ENCODE data around the gene CCL22.

CCL22 gene

DNA sequence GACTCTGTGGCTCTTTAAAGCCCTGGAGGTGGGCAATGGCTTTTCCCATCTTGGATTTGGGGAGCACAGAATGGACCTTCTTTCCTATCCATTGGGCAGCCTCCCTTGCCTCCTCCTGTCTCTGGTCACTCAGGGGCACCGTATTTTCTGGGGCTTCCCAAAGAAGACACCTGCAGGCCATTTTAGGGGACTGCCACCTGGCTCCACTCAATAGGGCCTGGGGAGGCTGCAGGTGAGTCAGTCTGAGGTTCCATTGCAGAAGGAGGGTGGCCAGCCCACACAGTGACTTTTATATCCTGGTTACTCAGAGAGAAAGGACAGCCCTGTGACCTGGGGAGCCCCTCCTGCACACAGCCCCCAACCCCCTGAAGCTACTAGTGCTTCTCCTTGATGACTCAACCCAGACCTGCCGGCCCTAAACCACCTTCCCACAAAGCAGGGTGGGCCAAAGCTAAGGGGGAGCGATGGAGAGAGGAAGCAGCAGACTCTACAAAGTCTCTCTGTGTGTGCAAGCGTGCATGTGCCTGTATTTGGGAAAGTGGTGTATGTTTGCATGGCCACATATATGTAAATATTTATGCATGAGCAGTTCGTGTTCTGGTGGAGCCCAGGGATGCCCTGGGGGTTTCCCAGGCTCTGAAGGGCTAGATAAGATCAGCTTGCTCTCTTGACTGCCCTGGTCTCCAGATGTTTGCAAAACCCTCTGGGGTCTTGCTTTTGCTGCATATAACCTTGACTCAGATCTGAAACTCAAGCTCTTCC, 18.7 kb downstream of the CCL22 start:
- no peak for FAIRE-seq

DNA sequence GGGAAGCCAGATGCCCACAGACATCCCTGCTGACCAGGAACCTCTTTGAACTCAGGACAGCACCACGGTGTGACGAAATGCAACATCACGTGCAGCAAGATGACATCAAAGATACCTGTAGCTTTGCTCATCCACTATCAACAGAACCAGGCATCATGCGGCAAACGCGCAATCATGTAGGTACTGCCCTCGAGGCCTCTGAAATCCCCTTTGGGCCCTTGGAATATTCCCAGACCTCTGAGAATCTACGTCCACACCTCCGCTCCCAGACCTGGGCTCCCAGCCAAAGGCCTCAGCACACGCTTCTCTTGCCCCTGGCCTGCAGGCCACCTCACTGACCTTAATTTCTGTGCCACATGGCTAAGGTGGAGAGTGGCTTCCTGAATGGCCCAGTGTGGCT, 21.0 kb downstream of the CCL22 start:
- FAIRE-seq = no peak

GRCh38 chr16:57380671-57381462, 22.3 kb downstream of the CCL22 start:
- no peak for FAIRE-seq

DNA sequence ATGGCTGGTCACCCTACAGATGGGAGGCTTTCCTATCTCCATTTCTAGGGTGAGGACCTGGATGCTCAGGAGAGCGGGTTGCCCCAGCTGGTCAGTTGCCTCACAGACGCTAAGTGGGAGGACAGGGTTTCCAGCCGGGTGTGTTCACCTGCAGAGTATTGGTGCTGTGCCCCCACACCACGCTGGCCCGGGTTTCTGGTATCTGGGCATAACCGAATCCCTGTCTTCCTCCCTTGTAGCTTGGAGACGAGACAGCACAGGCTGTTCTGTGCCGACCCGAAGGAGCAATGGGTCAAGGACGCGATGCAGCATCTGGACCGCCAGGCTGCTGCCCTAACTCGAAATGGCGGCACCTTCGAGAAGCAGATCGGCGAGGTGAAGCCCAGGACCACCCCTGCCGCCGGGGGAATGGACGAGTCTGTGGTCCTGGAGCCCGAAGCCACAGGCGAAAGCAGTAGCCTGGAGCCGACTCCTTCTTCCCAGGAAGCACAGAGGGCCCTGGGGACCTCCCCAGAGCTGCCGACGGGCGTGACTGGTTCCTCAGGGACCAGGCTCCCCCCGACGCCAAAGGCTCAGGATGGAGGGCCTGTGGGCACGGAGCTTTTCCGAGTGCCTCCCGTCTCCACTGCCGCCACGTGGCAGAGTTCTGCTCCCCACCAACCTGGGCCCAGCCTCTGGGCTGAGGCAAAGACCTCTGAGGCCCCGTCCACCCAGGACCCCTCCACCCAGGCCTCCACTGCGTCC, 23.4 kb downstream of the CCL22 start:
- FAIRE-seq = no peak

DNA sequence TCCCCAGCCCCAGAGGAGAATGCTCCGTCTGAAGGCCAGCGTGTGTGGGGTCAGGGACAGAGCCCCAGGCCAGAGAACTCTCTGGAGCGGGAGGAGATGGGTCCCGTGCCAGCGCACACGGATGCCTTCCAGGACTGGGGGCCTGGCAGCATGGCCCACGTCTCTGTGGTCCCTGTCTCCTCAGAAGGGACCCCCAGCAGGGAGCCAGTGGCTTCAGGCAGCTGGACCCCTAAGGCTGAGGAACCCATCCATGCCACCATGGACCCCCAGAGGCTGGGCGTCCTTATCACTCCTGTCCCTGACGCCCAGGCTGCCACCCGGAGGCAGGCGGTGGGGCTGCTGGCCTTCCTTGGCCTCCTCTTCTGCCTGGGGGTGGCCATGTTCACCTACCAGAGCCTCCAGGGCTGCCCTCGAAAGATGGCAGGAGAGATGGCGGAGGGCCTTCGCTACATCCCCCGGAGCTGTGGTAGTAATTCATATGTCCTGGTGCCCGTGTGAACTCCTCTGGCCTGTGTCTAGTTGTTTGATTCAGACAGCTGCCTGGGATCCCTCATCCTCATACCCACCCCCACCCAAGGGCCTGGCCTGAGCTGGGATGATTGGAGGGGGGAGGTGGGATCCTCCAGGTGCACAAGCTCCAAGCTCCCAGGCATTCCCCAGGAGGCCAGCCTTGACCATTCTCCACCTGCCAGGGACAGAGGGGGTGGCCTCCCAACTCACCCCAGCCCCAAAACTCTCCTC, 24.1 kb downstream of the CCL22 start:
- no peak for FAIRE-seq

DNA sequence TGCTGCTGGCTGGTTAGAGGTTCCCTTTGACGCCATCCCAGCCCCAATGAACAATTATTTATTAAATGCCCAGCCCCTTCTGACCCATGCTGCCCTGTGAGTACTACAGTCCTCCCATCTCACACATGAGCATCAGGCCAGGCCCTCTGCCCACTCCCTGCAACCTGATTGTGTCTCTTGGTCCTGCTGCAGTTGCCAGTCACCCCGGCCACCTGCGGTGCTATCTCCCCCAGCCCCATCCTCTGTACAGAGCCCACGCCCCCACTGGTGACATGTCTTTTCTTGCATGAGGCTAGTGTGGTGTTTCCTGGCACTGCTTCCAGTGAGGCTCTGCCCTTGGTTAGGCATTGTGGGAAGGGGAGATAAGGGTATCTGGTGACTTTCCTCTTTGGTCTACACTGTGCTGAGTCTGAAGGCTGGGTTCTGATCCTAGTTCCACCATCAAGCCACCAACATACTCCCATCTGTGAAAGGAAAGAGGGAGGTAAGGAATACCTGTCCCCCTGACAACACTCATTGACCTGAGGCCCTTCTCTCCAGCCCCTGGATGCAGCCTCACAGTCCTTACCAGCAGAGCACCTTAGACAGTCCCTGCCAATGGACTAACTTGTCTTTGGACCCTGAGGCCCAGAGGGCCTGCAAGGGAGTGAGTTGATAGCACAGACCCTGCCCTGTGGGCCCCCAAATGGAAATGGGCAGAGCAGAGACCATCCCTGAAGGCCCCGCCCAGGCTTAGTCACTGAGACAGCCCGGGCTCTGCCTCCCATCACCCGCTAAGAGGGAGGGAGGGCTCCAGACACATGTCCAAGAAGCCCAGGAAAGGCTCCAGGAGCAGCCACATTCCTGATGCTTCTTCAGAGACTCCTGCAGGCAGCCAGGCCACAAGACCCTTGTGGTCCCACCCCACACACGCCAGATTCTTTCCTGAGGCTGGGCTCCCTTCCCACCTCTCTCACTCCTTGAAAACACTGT, 25.0 kb downstream of the CCL22 start:
- FAIRE-seq = no peak

DNA sequence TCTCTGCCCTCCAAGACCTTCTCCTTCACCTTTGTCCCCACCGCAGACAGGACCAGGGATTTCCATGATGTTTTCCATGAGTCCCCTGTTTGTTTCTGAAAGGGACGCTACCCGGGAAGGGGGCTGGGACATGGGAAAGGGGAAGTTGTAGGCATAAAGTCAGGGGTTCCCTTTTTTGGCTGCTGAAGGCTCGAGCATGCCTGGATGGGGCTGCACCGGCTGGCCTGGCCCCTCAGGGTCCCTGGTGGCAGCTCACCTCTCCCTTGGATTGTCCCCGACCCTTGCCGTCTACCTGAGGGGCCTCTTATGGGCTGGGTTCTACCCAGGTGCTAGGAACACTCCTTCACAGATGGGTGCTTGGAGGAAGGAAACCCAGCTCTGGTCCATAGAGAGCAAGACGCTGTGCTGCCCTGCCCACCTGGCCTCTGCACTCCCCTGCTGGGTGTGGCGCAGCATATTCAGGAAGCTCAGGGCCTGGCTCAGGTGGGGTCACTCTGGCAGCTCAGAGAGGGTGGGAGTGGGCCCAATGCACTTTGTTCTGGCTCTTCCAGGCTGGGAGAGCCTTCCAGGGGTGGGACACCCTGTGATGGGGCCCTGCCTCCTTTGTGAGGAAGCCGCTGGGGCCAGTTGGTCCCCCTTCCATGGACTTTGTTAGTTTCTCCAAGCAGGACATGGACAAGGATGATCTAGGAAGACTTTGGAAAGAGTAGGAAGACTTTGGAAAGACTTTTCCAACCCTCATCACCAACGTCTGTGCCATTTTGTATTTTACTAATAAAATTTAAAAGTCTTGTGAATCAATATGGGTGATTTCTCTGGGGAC, 25.9 kb downstream of the CCL22 start:
- FAIRE-seq = no peak

- FAIRE-seq = no peak
Observed at GRCh38 chr16:57385083-57385482, 26.5 kb downstream of the CCL22 start.

DNA sequence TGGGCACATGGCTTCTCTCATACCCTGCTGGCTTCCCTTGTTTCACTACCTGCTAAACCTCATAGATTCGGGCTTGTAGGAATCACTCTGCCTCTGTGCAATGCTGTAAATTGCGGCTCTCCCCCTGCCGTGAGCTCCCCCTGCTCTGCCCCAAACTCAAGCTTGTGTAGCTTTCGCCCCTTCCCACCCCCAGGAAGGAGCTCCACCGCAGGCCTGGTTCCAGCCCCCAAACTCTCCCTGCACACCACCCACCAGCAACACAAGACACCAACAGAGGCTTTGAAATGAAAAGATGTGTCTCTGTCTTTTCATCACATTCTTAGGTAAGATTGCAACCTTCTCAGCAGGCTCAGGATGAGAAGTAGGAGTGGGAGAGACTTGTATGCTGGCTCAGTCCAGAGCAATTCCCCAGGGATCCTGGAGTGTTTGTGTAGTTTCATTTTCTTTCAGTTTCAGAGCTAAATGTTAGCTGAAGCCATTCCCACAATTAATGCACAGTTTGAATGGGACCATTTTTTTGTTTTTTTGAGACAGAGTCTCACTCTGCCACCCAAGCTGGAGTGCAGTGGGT, 27.9 kb downstream of the CCL22 start:
- no peak for FAIRE-seq

- no peak for FAIRE-seq
Observed at GRCh38 chr16:57387598-57388354, 29.2 kb downstream of the CCL22 start.

- FAIRE-seq = no peak
Observed at GRCh38 chr16:57388359-57389086, 29.9 kb downstream of the CCL22 start.

GRCh38 chr16:57389087-57389468, 30.5 kb downstream of the CCL22 start:
- no peak for FAIRE-seq

- FAIRE-seq = no peak
Observed at GRCh38 chr16:57390636-57391295, 32.2 kb downstream of the CCL22 start.

- FAIRE-seq = no peak
Observed at GRCh38 chr16:57391300-57391699, 32.7 kb downstream of the CCL22 start.

GRCh38 chr16:57391708-57392107, 33.1 kb downstream of the CCL22 start:
- no peak for FAIRE-seq

GRCh38 chr16:57392694-57393093, 34.1 kb downstream of the CCL22 start:
- FAIRE-seq = no peak

DNA sequence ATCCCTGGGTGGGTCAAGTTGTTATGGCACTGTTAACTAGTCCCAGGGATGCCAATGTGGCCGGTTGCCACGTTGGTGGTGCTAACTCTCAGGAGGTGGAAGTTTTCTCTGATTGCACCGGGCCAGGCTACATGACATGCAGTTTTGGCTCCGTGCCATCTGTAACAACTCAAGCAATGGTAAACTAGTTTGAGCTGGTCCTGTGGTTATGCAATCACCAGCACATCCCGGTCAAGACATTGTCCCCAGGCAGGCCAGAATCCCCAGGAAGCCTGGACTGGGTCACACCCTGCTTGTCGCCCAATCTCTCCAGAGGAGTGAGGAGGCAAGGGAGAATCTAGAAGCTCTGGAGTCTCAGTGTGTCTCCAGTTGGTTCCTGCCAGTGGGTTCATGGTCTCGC, 35.9 kb downstream of the CCL22 start:
- FAIRE-seq = no peak

DNA sequence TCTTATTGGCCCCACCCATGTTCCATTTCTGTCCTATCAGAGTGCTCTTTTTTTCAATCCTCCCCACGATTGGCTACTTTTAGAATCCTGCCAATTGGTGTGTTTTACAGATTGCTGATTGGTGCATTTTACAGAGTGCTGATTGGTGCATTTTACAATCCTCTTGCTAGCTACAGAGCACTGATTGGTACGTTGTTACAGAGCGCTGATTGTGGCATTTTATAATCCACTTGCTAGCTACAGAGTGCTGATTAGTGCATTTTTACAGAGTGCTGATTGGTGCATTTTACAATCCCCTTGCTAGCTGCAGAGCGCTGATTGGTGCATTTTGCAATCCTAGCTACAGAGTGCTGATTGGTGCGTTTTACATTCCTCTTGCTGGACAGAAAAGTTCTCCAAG, 36.4 kb downstream of the CCL22 start:
- no peak for FAIRE-seq

Data from colon (tissue), 2 donors.